Measurements from ENCODE around the gene UBL7. TPM values are rescaled to one million over a fixed set of nuclear protein-coding genes. Genes with fewer than 3 reads are reported as not detected.

The UBL7 gene
- total and polyA plus RNA-seq, 2 of the 8 experiments (the other 6 are each of a cell fraction or from before 2014, with no cell fraction given): 71.5 to 183 TPM

GRCh38 chr15:74412159-74412558, 48.8 kb downstream of the UBL7 start (continued):
- no peak for TF ChIP-seq CHD7 (IDR thresholded peaks at IDR 0.05; ENCODE audit: insufficient replicate concordance, low read length)
- TF ChIP-seq TBP (IDR thresholded peaks at IDR 0.05; ENCODE audit: low read depth, low read length): no peak
- no peak for TF ChIP-seq MAFK (IDR thresholded peaks at IDR 0.05; ENCODE audit: low read depth, low read length)
- TF ChIP-seq GTF2F1 (IDR thresholded peaks at IDR 0.05; ENCODE audit: borderline replicate concordance, low read depth, low read length): no peak
- TF ChIP-seq CTCF (IDR thresholded peaks at IDR 0.05; ENCODE audit: control extremely low read depth in 1 of 3, insufficient read depth in 1 of 3, low read depth in 1 of 3, low read length in 3 of 3): no peak
- no peak for TF ChIP-seq SP1 (IDR thresholded peaks at IDR 0.05; ENCODE audit: low read depth, low read length)
- no peak for TF ChIP-seq TCF12 (IDR thresholded peaks at IDR 0.05; ENCODE audit: low read depth, low read length)
- no peak for TF ChIP-seq CHD1 (IDR thresholded peaks at IDR 0.05; ENCODE audit: low read depth, low read length)

All from H1 (cell line).